ENCODE measurements around the gene P4HA3.

Gene P4HA3

GRCh38 chr11:74311352-74311926, at the start of gene P4HA3:
Gene P4HA3, minus strand, starts transcription at chr11:74311640. Its CDS starts 29 bp downstream, at chr11:74311611.
- TF ChIP-seq CTCF (IDR thresholded peaks at IDR 0.05; ENCODE audit: unreplicated experiment in 3 of 3), result no peak

GRCh38 chr11:74357449-74357848, 46.0 kb upstream of the P4HA3 start:
- Mint-ChIP-seq H3K9me3 (peaks cover 17% of the 10 kb centered on the region), H3K27me3 (ENCODE audit: low read depth) (peaks cover 4% of the 10 kb centered on the region), H3K4me1 (no peaks in the 10 kb centered on the region), H3K27ac (no peak overlapping the region), H3K36me3 (ENCODE audit: low read depth) (peaks cover 71% of the 10 kb centered on the region), H3K4me3 (no peak overlapping the region)
- no peak for TF ChIP-seq CTCF (IDR thresholded peaks at IDR 0.05; ENCODE audit: unreplicated experiment in 3 of 3)

More at GRCh38 chr11:74311352-74311926, at the start of gene P4HA3:
- Mint-ChIP-seq H3K4me3 (peak within 1 kb of the TSS; percentile 74 to 78 (median 78)), H3K27ac (no peak within 1 kb of the TSS), H3K9me3 (peaks cover 6% of the 10 kb centered on the region), H3K27me3 (ENCODE audit: low read depth) (peaks cover 36% of the 10 kb centered on the region), H3K36me3 (ENCODE audit: low read depth) (no peaks in the 10 kb centered on the region), H3K4me1 (peaks cover 12% of the 10 kb centered on the region)

- TF ChIP-seq CTCF (IDR thresholded peaks at IDR 0.05; ENCODE audit: unreplicated experiment in 3 of 3), result no peak
- no peak overlapping the region for H3K4me3 Mint-ChIP-seq
Measured at GRCh38 chr11:74355626-74356025, 44.2 kb upstream of the P4HA3 start.

GRCh38 chr11:74354036-74354435, 42.6 kb upstream of the P4HA3 start:
- no peak for TF ChIP-seq CTCF (IDR thresholded peaks at IDR 0.05; ENCODE audit: unreplicated experiment in 3 of 3)
- Mint-ChIP-seq H3K9me3 (peaks cover 3% of the 10 kb centered on the region), H3K27me3 (ENCODE audit: low read depth) (peaks cover 4% of the 10 kb centered on the region), H3K27ac (no peak overlapping the region), H3K4me1 (no peaks in the 10 kb centered on the region), H3K36me3 (ENCODE audit: low read depth) (peaks cover 53% of the 10 kb centered on the region), H3K4me3 (no peak overlapping the region)

More at GRCh38 chr11:74355626-74356025, 44.2 kb upstream of the P4HA3 start:
- H3K27ac Mint-ChIP-seq, result no peak overlapping the region
- H3K27me3 Mint-ChIP-seq (ENCODE audit: low read depth), result peaks cover 4% of the 10 kb centered on the region
- peaks cover 12% of the 10 kb centered on the region for H3K9me3 Mint-ChIP-seq
- H3K4me1 Mint-ChIP-seq, result no peaks in the 10 kb centered on the region
- H3K36me3 Mint-ChIP-seq (ENCODE audit: low read depth), result peaks cover 64% of the 10 kb centered on the region

- H3K27ac Mint-ChIP-seq, result no peak overlapping the region
- no peaks in the 10 kb centered on the region for H3K4me1 Mint-ChIP-seq
- no peaks in the 10 kb centered on the region for H3K27me3 Mint-ChIP-seq (ENCODE audit: low read depth)
- no peak overlapping the region for H3K4me3 Mint-ChIP-seq
- peaks cover 3% of the 10 kb centered on the region for H3K9me3 Mint-ChIP-seq
- H3K36me3 Mint-ChIP-seq (ENCODE audit: low read depth), result peaks cover 51% of the 10 kb centered on the region
- TF ChIP-seq CTCF (IDR thresholded peaks at IDR 0.05; ENCODE audit: unreplicated experiment in 3 of 3), result no peak
Measured at GRCh38 chr11:74347381-74347780, 35.9 kb upstream of the P4HA3 start.

GRCh38 chr11:74345420-74345819, 34.0 kb upstream of the P4HA3 start:
- no peak overlapping the region for H3K4me3 Mint-ChIP-seq
- peaks cover 56% of the 10 kb centered on the region for H3K36me3 Mint-ChIP-seq (ENCODE audit: low read depth)
- H3K9me3 Mint-ChIP-seq, result no peaks in the 10 kb centered on the region
- no peaks in the 10 kb centered on the region for H3K27me3 Mint-ChIP-seq (ENCODE audit: low read depth)
- no peaks in the 10 kb centered on the region for H3K4me1 Mint-ChIP-seq
- no peak for TF ChIP-seq CTCF (IDR thresholded peaks at IDR 0.05; ENCODE audit: unreplicated experiment in 3 of 3)
- no peak overlapping the region for H3K27ac Mint-ChIP-seq
